ENCODE results near the gene AK9.
A peak's percentile ranks its signal among the peaks of the same experiment; 100 is the strongest.
"Not testable (repeated sequence)": the region's sequence is repeated elsewhere in the genome, so short reads cannot be mapped to it uniquely, and the experiment has no call there.

AK9 gene

DNA sequence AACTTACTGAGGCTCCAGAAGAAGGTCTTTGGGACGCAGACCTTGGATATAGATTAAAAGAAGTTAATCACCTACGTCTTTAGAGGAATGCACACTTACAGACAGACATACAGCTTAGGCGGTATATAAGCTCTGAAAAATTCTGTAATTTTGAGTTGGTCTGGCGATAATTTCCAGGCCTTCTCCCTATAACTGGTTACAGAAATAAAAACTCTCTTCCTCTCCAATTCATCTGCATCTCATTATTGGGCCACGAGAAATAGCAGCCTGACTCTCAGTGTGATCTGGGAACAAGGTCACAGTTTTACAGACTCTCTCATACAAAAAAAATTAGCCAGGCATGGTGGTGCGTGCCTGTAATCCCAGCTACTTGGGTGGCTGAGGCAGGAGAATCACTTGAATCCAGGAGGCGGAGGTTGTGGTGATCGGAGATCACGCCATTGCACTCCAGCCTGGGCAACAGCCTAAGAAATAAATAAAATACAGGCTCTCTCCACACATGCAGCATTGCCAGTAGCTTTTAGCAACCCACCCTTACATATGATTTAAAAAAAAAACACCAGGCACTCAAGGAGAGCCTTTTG, 212.7 kb downstream of the AK9 start:
- DNase-seq, result peak; percentile 49

DNA sequence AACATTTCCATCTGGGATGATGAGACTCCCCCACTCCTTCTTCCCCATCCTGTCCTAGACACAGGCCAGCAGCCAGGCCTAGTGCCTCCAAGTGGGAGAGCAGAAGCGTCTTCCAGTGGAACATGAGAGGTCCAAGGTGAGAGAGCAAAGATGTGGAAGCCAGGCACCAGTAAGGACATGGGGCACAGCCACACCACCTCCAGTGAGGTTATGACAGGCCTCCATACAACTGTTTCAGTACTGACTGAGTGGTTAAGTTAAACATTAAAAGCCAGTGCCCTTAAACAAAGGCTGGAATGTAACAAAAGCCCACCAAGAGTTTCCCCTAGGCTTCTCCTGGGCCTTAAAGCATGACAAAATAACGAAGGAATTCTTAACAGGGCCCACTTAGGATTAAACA, 213.3 kb downstream of the AK9 start:
- no peak for DNase-seq

DNA sequence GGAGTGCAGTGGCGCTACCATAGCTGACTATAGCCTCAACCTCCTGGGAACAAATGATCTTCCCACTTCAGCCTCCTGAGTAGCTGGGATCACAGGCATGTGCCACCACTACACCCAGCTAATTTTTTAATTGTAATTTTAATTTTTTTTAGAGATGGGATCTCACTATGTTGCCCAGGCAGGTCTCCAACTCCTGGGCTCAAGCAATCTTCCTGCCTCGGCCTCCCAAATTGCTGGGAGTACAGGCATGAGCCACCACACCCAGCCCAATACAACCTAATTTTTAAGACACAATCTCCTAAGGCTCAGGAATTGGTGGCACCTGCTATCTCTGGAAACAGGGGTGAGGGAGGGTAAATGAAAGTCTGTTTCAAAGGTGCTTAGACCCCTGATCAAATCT, 213.8 kb downstream of the AK9 start:
- DNase-seq, result no peak

DNA sequence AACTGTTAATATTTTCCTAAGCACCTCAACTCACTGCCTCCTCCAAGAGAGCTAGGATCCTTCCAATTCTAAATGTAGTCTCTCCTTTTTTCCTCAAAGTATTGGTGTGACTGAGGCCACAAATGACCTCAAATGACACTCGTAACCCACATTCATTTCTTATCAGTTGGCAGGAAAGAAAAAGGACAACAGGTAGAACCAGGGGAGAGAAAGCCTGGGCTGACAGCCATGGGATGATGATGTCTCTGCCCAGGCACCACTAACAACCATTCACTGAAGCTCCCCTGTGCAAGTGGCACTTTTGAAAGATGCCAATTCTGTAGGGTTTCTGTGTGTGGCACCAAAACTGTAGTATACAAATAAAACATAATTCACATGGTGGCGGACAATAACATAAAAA, 215.4 kb downstream of the AK9 start:
- DNase-seq, result no peak

DNA sequence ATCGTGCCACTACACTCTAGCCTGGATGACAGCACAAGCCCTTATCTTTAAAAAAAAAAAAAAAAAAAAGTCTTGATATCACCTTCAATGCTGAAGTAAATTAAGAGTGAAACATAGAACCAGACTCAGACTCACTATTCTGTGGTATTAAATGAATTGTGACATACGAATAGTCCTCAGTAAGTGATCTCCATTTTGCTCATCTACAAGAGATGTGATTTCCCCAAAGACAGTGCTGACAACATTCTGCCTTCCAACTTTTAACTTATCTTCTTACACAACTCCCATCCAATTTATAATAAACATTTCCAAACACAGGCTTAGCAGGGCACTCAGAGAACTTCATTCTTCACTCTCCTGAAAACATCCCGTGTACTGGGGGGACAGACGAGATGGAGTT, 216.0 kb downstream of the AK9 start:
- no peak for DNase-seq

DNA sequence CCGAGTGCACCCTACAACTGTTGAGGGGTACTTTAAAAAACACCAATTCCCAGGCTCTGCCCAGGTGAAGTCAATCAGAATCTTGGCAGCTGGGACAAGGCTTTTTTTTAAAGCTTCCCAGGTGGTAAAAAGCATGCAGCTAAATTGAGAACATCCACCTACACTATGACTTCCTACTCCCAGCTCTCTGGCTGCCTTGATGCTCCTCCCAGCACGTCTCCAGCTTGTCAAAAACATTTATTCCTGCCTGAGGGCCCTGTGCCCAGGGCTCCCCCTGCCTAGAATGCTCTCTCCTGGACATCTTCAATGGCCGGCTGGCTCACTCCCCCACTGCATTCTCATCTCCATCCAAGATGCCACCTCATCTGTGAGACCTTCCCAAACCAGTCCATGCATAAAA, 217.9 kb downstream of the AK9 start:
- no peak for DNase-seq

DNA sequence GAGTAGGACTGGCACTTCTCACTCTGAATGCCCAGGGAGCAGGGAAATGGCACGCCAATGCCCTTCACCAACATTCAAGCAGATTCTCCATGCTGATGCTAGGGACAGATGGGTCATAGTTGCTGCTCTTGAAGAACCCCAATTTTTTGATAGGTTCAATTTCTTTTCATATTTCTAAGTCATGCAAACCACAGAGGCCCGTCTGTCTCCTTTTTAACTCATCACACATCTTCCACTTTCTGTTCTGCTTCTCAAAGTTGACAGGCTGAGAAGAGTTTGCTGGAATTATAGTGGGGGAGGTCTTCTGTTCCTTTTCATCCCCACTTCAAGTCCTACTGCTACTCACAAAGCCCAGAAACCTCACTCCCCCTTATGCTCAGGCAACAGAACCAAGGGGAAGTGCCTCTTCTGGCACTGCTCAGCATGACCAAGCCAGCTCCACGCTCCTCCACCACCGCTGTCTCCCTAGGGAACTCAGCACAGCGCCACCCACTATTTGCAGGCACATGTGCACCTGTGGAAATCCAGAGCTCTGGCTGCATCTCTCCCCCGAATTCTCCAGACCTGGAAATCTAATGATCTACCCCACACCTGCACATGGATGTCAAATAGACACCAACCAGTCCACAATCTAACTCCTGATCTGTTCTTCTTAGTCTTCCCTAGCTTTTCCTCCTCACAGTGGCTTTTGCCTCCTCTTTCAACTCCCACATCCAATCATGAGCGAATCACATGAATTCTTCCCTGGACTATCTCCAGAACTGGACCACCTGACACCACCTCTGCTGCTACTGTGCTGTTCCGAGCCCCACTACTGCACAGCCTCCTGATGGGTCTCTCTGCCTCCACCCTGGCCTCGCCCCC, 218.6 kb downstream of the AK9 start:
- no peak for DNase-seq

DNA sequence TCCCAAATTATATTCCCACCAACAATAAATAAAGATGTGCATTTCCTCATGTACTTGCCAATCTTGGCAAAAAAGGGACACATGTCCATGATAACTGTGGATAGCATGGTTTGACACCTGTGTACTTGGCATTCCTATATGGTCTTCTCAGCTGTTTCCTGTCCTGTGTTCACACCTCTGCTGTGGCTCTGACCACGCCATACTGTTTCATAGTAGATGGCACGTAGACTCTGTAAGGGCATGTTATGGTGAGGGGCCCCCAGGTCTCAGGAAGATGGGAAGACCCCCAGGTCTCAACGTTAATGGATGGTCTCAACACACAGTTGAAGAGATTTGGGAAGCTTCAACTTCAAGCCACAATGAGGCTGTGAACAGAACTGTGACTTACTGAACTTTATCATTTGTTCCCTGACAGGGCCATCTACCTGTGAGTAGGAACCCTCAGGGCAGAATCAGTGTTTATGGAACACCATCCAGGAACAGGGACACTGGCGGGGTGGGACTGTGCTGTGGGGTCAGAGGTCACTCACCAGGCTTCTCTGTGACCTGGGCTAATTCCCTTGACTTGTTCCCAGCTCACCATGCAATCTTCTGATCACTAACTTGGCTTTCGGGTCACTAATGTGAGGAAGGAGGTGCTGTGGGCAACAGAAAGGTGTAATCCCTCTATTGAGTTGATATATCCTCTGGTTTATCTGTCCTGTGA, 219.7 kb downstream of the AK9 start:
- no peak for DNase-seq

DNA sequence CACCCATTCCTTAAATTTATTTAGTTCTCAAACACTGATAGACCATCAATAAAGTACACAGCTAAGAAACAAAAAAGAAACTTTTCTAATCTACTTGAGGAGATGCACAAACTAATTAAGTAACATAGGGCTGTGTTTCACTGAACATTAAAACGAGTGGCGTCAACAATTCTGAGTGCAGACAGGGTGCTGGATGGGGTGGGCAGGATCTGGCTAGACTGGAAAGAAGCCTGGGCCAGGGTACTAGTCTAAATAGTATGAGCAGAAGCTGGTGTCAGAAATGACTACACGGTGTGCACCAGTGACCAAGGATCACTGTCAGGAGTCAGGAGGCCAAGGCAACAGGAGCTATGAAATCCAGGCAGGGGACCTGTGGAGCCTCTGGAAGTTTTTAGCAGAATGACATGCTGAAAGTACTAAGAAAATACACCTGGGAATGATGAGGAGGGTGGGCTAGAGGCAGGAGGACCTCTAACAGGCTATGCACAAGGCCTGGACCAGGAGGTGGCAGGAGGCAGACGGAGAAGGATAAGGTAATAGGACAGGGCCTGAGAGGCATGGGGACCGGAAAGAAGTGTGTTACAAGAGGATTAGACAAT, 221.3 kb downstream of the AK9 start:
- no peak for DNase-seq

DNA sequence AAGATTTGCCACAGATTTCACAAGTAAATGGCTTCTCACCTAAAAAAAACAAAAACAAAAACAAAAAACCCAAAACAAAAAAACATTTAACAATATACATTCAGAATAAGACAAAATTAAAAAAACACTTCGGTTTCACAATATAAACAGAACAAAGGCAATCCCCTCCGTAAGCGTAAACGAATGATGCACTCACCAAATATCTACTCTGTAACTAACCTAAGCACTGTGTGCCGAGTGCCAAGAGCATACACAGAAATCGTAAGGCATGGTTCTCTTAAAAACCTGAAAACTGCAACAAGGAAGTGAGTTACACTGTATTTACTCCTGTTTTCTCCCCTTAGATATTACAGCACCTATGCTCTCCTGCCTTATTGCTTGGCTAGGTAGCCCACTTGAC, 223.3 kb downstream of the AK9 start:
- DNase-seq, result no peak

DNA sequence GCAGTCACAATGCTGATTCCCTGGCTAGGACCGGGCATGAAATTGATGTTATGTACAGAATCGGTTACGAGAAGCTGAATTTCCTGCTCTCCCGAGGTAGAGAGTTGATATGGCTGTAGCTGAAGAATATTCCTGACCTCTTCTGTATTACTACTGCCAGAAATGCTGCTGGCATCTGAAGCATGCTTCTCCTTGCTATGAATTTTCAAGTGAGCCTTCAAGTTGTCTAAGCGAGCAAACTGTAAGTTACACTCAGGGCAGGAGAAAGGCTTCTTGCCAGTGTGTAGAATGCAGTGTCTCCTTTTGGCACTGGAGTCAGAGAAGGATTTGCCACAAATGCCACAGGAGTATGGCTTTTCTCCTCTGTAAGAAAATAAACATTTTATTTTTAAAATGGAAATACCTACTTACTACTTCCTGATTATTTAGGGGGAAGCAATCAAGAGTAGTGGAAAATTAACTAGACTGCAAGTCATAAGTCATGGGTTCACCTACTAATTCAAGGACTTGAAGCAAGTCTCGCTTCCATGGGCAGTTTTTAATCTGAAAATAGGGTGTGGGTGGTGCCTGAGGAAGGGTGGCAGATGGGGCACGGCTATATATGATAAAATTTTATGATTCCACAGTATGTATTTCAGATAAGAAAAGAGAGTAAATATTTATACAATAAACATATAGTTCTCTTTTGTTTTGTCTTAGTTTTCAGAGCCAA, 224.6 kb downstream of the AK9 start:
- no peak for DNase-seq

DNA sequence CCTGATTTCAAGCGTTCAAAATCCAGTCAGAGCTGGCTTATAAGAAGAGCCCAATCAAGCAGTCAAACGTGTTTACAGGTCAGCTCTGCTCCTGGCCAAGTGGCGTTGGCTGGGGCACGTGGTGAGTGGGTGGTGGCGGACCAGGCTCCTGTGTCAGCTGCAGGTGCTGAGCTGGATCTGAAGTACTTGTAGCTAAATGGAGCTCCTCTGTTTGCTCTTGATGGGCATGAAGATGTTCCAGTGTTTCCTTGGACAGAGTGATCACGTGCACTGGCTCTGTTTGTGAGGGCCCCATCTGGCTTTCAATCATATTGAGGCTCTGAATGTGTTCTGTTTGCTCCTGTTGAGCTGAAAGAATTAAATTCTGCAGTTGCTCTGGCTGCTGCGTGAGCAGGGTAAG, 225.2 kb downstream of the AK9 start:
- no peak for DNase-seq

DNA sequence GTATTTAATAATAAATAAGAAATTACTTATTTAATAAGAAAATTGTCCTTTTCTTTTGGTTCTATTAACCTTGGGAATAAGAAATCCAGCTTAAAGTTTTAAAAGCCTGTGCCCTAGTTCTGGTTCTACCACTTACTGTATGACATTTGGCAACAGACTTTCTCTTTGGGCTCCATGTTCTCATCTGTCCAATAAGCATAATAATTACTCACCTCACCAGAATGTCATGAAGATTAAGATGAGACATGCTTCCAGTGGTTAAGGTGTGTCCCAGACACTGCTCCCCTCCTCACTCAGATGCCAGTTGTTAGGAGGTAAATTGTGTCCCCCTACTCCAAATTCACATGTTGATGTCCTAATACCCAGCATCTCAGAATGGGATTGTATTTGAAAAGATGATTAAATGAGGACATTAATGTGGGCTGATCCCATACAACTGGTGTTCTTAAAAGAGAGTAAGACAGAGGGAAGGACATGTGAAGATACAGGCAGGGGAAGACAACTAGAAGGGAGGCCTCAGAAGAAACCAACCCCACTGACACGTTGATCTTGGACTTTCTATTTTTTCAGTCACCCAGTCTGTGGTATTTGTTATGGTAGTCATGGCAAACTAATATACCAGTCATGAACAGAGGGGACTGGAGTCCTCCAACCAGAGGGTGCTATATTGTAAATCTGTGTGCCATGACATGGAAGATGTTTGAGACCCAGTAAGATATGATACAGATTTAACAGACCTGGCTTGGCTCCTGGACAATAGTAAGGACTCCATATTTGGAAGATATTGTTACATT, 229.1 kb downstream of the AK9 start:
- DNase-seq, result no peak

DNA sequence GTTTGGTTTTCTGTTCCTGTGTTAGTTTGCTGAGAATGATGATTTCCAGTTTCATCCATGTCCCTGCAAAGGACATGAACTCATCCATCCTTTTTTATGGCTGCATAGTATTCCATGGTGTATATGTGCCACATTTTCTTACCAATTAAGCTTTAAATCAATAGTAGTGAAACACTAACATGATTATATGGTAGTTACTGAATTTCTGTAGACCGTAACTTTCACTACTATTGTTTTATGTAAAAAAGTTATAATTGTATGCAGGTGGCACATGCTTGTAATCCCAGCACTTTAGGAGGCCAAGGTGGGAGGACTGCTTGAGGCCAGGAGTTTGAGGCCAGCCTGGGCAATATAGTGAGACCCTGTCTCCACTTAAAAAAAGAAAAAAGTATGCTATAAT, 229.8 kb downstream of the AK9 start:
- DNase-seq, result not testable (repeated sequence)

DNA sequence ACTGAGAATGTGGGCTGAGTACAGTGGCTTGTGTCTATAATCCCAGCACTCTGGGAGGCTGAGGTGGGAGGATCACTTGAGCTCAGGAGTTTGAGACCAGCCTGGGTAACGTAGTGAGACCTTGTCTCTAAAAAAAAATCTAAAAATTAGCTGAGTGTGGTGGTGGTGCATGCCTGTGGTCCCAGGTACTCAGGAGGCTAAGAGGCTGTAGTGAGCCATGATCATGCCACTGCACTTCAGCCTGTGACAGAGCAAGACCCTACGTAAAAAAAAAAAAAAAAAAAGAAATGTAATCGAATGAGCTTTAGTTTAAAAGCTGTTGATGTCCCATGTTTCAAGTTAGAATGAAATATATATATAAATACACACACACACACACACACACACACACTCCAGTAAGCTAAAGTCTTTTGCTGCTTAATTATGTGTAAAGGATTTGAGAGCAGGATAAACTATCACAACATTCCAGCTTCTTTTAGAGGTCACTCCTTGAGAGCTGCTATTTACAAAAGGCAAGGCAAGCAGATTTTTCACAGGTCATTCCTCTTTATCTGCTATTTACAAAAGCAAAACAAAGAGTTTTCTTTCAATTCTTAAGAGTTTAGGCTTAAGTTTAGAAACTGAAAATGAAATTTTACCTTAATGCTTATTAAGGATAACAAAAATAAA, 230.7 kb downstream of the AK9 start:
- no peak for DNase-seq

DNA sequence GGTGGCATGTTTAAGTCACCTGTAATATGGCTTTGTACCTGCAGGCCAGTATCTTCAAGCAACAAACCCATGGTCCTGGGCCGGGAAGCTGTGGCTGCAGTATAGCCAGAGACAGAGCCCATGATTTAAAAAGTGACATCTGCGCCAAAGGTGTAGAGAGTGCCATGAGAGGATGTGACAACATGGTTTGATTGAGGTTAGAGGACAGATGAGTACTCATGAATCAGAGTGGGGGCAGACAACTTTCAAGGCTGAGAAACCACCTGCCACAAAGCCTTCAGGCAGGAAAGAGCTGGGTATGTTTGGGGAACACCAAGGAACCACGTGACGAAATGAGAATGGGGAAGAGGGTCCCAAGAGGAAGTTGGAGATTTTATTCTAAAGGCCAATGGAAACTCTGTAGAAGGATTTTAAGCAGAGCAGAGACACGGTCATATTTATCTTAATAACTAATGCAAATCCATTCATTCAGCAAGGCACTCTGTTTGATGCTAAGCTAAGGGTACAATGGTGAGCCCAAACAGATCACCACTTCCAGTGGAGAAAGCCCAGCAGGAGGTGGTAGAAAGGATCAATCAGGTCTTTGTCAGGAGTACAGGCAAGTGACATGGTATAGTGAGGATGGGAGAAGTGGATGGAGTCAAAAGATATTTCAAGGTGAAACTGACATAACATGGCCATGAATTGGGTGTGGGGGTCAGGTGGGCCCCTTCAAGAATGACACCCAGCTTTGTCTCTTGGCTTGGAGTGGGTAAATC, 232.0 kb downstream of the AK9 start:
- DNase-seq, result no peak

DNA sequence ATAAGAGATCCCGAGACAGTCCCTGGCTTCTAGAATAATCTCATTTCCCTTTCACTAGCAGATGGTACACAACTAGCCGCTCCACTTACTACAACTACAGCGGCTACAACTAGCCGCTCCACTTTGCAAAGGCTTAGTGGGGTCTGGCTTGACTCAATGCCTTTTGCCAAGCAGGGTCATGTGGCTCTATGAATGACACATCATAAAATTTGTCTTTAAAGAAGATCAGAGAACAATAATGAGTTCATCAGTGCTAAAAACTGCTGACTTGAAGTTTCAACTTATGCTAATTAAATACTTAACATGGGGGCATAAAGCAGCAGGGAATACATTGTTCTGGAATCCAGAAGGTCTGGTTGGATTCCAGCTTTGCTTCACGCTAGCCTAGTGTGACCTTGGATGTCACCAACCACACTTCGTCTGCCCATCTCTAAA, 233.4 kb downstream of the AK9 start:
- DNase-seq, result peak; percentile 11

DNA sequence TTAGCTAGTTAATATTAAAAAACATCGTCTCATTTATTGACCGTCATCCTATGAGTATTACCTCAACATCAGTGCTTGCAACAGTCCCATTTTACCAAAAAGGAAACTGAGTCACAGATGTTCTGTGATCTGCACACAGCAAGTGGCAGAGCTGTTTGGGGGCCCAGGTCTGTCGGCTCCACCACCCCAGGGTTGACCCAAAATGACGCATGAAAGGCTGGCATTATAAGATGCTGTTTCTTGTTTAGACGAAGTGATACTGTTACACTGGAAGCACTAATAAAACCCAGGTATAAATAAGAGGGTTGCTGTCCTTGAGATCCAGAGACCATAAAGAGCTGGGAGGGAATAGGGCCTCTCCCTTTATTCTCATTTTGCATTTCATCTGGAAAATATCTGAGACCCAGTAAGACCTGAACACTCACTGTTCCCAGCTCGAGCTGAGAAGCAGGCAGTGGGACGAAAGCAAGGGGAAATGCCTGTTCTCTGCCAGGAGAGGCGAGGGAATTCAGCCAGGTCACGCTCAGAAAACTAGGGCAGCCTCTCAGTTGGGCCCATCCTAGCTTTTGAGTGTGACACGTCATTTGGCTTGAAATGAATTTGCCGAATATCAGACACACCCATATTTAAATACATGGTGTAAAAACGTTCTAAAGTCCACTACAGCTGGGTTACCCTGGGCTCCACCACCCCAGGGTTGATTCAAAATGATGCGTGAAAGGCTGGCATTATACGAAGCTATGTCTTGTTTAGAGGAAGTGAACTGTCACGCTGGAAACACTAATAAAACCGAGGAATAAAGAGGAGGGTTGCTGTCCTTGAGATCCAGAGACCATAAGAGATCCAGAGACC, 234.1 kb downstream of the AK9 start:
- no peak for DNase-seq

DNA sequence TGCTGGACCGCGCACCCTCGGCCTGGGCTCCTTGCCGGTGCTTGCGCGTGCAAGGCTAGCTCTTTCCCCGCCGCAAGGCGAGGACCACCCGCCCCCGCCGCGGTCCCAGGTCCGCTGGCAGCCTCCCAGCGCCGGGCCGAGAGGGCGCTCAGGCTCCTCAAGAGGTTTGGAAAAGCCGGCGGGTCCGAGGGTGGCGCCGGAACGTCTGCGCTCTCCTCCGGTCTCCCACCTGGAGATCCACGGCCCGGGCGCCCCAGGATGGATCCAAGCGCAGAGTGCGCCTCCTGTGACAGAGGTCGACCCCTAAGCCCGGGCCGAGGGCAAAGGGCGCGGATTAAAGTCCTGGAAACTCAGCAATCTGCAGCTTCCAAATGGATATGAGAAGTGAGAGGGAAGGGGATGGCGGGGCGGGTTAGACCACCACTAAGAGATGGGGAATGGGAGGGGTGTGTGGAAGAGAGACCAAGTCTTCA, 234.9 kb downstream of the AK9 start:
- DNase-seq, result no peak
